DND-41 (cell line): ENCODE results near the gene NR6A1.

Source experiments
- ATAC-seq: fragments of 200-7000 bp; cut with Tn5 transposase; 3 replicates; pipeline ENCODE4 v1.9.1; 2021; ENCODE audit warnings: low read depth; ENCODE audit not compliant: insufficient read depth
- DNase-seq: peaks from one replicate; pipeline ENCODE4 v3.0.0-alpha.2; 2020
- H2AFZ ChIP-seq: 2 replicates; pipeline ENCODE4 v1.6.0; 2012; ENCODE audit warnings: low read depth, low read length
- H3K27ac ChIP-seq: 2 replicates; pipeline ENCODE4 v1.5.1; 2012; ENCODE audit warnings: low read length, inconsistent platforms
- H3K27me3 ChIP-seq: fragments of 200-600 bp; sonication (generic); 2 replicates; pipeline ENCODE4 v1.6.0; 2012; ENCODE audit warnings: low read length, mild to moderate bottlenecking, inconsistent platforms; ENCODE audit not compliant: insufficient read depth, poor library complexity
- H3K36me3 ChIP-seq: 2 replicates; pipeline ENCODE4 v1.5.1; 2012; ENCODE audit warnings: low read length, inconsistent platforms; ENCODE audit not compliant: insufficient read depth
- H3K4me1 ChIP-seq: 2 replicates; pipeline ENCODE4 v1.5.1; 2012; ENCODE audit warnings: mild to moderate bottlenecking, low read length; ENCODE audit not compliant: insufficient read depth
- H3K4me2 ChIP-seq: 2 replicates; pipeline ENCODE4 v1.6.0; 2012; ENCODE audit warnings: mild to moderate bottlenecking, moderate library complexity, low read length, inconsistent platforms; ENCODE audit not compliant: insufficient read depth
- H3K4me3 ChIP-seq, 2 experiments: fragments of 200-600 bp in 1 of 2; shearing (Covaris generic) in 1 of 2; 2 replicates each; pipeline ENCODE4 v1.5.1; 2012 to 2016; ENCODE audit warnings: inconsistent platforms in 2 of 2, low read length in 2 of 2, mild to moderate bottlenecking in 2 of 2, low read depth in 1 of 2, moderate library complexity in 1 of 2
- H3K79me2 ChIP-seq: 2 replicates; pipeline ENCODE4 v1.6.0; 2012; ENCODE audit warnings: low read length, inconsistent platforms; ENCODE audit not compliant: insufficient read depth
- H3K9ac ChIP-seq: 2 replicates; pipeline ENCODE4 v1.6.0; 2012; ENCODE audit warnings: low read depth, mild to moderate bottlenecking, inconsistent platforms, low read length, moderate library complexity
- H3K9me3 ChIP-seq: 2 replicates; pipeline ENCODE4 v1.5.1; 2012; ENCODE audit warnings: low read length, moderate library complexity, mild to moderate bottlenecking, inconsistent platforms; ENCODE audit not compliant: insufficient read depth, severe bottlenecking
- H4K20me1 ChIP-seq: 2 replicates; pipeline ENCODE4 v1.6.0; 2012; ENCODE audit warnings: low read length; ENCODE audit not compliant: insufficient read depth
- CTCF ChIP-seq: IDR thresholded peaks from 2 replicates; pipeline ENCODE4 v1.5.1; 2012; ENCODE audit warnings: borderline replicate concordance, low read length, moderate library complexity, mild to moderate bottlenecking; ENCODE audit not compliant: poor library complexity, severe bottlenecking; ENCODE audit errors: extremely low read depth
- EZH2 ChIP-seq: IDR thresholded peaks from 3 replicates; pipeline ENCODE4 v1.6.1; 2012; ENCODE audit warnings: borderline replicate concordance, low read depth, mild to moderate bottlenecking, moderate library complexity, low read length, inconsistent platforms; ENCODE audit not compliant: severe bottlenecking

The NR6A1 gene

GRCh38 chr9:124594225-124594624 lies 176.9 kb downstream of the NR6A1 start:
- H3K9ac ChIP-seq: no peak overlapping the region
- no peak overlapping the region for H3K27ac ChIP-seq
- no peaks in the 10 kb centered on the region for H3K4me1 ChIP-seq

GRCh38 chr9:124593651-124594058 lies 177.5 kb downstream of the NR6A1 start:
- H3K27ac ChIP-seq: no peak overlapping the region
- H3K9ac ChIP-seq: no peak overlapping the region
- H3K27me3 ChIP-seq: no peaks in the 10 kb centered on the region
- H3K4me3 ChIP-seq: no peak overlapping the region
- H2AFZ ChIP-seq: no peak overlapping the region
- no peak for DNase-seq
- no peaks in the 10 kb centered on the region for H3K79me2 ChIP-seq
- H3K36me3 ChIP-seq: no peaks in the 10 kb centered on the region
- H3K4me2 ChIP-seq: no peak overlapping the region
- no peaks in the 10 kb centered on the region for H3K9me3 ChIP-seq
- H3K4me1 ChIP-seq: no peaks in the 10 kb centered on the region
- no peak for ATAC-seq
- no peaks in the 10 kb centered on the region for H4K20me1 ChIP-seq
- TF ChIP-seq EZH2: no peak
- TF ChIP-seq CTCF: no peak

More at GRCh38 chr9:124594225-124594624, 176.9 kb downstream of the NR6A1 start:
- DNase-seq (no peak), ATAC-seq (no peak)
- no peaks in the 10 kb centered on the region for H3K36me3 ChIP-seq
- H3K27me3 ChIP-seq: no peaks in the 10 kb centered on the region
- no peak overlapping the region for H2AFZ ChIP-seq
- H3K4me2 ChIP-seq: no peak overlapping the region
- H4K20me1 ChIP-seq: no peaks in the 10 kb centered on the region
- no peaks in the 10 kb centered on the region for H3K79me2 ChIP-seq
- no peak overlapping the region for H3K4me3 ChIP-seq
- no peaks in the 10 kb centered on the region for H3K9me3 ChIP-seq
- TF ChIP-seq CTCF (no peak), EZH2 (no peak)

DNA sequence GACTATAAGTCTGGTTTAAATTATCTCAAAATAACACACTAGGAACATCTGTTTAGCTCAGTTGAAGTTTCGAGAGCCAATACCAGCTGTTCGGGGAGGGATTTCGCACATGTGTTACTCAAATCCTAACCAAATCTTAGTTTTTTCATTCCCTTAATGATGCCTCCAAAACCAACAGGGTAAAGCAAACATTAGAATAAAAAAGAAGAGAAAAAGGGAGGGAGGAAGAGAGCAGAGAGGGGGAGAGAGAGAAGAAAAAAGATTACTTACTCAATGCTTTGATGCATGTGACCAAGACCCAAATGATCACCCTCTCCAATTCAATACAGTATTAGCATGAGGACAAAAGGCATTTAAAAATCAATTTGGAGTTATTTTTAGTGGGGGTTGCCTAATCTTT lies 177.9 kb downstream of the NR6A1 start:
- Histone ChIP-seq H3K79me2 (no peaks in the 10 kb centered on the region), H3K9ac (no peak overlapping the region), H3K4me1 (no peaks in the 10 kb centered on the region)

More for the DNA sequence above, 177.9 kb downstream of the NR6A1 start:
- ATAC-seq: no peak
- DNase-seq: no peak
- no peak overlapping the region for H2AFZ ChIP-seq
- H3K9me3 ChIP-seq: no peaks in the 10 kb centered on the region
- H3K36me3 ChIP-seq: no peaks in the 10 kb centered on the region
- H3K27ac ChIP-seq: no peak overlapping the region
- H3K4me2 ChIP-seq: no peak overlapping the region
- H3K4me3 ChIP-seq: no peak overlapping the region
- H4K20me1 ChIP-seq: no peaks in the 10 kb centered on the region
- H3K27me3 ChIP-seq: no peaks in the 10 kb centered on the region
- TF ChIP-seq EZH2 (no peak), CTCF (no peak)
